HG02885 (cell line): ENCODE data around the gene CHCHD6.

ENCODE experiments used
- ATAC-seq: cut with Tn5 transposase; IDR thresholded peaks from one replicate; pipeline ENCODE4 v1.9.1; 2021; ENCODE audit warnings: mild to moderate bottlenecking; ENCODE audit not compliant: unreplicated experiment, poor library complexity

Gene CHCHD6

DNA sequence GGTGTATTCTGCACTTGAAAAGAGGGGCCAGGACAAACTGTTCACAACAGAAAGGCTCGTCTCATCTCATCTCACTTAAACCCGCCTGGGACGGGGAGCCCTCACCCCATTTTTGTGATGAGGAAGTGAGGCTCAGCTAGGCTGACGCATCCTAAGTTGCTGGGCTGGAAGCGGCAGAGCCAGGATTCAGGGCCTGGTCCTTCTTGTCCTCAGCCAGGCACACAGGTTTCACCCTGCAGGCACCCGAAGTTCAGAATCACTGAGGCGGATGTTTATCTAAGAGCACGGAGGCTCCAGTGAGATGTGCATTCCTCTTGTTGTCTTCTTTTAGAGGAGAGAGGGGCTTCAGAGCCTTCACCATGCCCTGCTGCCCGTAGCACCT lies 227.8 kb downstream of the CHCHD6 start:
- ATAC-seq = no peak

GRCh38 chr3:126932188-126932931 lies 228.3 kb downstream of the CHCHD6 start:
- ATAC-seq = no peak

- ATAC-seq = no peak
Observed at GRCh38 chr3:126934031-126934531, 230.0 kb downstream of the CHCHD6 start.

- ATAC-seq = no peak
Observed at GRCh38 chr3:126934991-126935390, 231.0 kb downstream of the CHCHD6 start.

GRCh38 chr3:126935756-126936509 lies 231.9 kb downstream of the CHCHD6 start:
- no peak for ATAC-seq

DNA sequence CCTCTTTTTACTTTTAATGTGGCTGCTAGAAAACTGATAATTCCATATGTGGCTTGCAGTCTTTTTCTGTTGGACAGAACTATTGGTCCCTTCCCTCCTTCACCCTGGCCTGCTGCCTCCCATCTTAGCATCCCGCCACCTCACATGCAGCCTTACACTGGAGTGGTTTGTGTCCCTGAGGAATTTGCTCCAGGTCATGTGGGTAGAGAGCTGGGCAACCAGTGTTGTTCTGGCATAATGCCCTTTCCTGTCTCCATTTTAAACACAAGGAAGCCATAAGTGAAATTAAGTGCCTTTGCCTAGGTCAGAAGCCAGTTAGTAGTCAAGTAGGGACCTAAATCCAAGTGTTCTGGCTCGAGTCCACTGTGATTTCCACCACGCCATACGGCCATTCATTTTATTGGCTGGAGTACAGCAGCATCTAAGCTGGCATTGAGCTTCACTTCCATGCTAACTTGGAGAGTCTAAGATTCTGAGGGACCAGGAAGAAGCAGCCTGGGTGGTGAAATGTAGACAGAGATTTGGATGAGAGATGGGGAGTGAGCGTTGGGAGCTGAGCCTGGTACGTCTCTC lies 232.9 kb downstream of the CHCHD6 start:
- ATAC-seq = no peak

- no peak for ATAC-seq
Observed at GRCh38 chr3:126937533-126937932, 233.5 kb downstream of the CHCHD6 start.

DNA sequence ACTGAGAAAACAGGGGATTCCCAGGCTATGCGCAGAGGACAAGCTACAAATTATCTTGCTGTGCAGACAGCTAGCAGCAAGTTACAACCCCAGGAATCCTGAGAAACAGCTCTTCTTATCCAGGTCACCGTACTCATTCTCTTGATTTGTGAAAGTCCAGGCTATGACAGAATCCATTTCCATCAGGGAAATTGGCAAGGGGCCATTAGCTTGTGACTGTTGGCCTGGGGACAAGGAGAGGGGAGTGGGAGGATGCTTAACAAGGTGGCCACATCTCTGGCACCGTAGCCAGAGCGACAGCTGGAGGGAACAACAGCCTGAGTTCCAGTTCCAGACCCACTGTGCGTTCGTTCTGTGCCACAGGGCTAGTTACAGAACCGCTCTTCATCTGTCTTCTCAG lies 233.9 kb downstream of the CHCHD6 start:
- ATAC-seq = no peak

GRCh38 chr3:126938520-126939337 lies 234.7 kb downstream of the CHCHD6 start:
- no peak for ATAC-seq

GRCh38 chr3:126939338-126939718 lies 235.3 kb downstream of the CHCHD6 start:
- ATAC-seq = no peak

- ATAC-seq = no peak
Observed at GRCh38 chr3:126939733-126940132, 235.7 kb downstream of the CHCHD6 start.

GRCh38 chr3:126941721-126942270 lies 237.8 kb downstream of the CHCHD6 start:
- no peak for ATAC-seq

- ATAC-seq = no peak
Observed at GRCh38 chr3:126944089-126944965, 240.3 kb downstream of the CHCHD6 start.

GRCh38 chr3:126945171-126945721 lies 241.2 kb downstream of the CHCHD6 start:
- ATAC-seq = no peak

GRCh38 chr3:126945891-126946290 lies 241.9 kb downstream of the CHCHD6 start:
- no peak for ATAC-seq

DNA sequence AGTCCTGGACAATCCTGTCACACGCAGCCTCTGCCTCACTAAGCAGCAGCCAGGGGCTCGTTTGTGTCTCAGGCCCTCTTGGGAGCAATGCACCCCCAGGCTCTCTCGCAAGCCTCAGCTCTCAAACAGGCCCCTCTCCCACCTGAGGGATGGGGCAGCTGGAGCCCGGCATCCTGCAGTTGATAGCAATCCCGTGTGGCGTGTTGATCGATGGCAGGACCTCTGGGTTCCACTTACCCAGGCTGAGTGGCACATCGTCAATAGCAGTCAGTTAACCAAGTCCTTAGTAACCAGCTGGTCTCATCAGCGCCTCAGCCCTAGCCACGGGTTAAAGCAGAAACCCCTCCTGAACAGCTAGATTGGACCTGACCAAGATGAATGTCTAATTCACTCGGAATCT lies 242.4 kb downstream of the CHCHD6 start:
- no peak for ATAC-seq

DNA sequence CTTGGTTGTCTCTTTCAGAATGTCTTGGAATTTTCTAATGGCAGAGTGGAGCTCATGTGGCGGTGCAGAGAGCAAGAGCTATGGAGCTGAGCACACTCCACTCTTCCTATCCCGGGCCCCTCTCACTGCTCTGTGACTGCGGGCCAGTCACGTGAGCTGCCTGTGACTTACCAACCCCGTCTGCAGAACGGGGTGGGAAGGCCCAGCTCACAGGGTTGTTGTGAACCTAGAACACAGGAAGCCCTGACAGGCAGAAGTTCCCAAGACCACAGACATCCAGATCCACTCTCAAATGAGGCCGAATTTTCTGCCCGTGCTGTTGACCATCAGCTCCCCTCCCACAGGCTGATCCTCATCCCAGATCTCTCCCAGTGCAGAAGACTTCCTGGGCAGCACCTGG lies 243.4 kb downstream of the CHCHD6 start:
- ATAC-seq = no peak

GRCh38 chr3:126948980-126949535 lies 245.0 kb downstream of the CHCHD6 start:
- no peak for ATAC-seq

DNA sequence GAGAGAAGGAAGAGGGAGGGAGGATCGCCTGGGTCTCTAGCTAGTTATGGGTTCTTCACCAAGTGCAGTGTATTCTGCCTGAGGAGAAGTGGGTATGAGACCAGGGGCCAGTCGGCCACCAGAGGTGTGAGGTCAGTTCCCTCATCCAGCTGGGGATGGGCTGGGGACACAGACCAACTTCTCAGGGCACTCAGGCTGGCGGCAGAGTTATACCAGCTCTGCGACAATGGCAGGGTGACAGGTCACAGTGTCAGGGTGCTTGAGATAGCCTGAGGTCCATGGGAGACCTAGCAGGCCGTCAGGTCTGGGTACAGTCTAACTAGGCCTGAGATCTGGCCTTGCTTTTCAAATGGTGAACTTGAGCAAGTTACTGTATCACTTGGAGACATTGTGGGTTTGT lies 247.5 kb downstream of the CHCHD6 start:
- no peak for ATAC-seq
